Stimulated activated CD4-positive, alpha-beta T cell treated with anti-CD3 and anti-CD28 coated beads, Interleukin-1b, Interleukin-23, amount 100 ng/mL, for 4 hours (primary cell): ENCODE measurements around the gene ATG7.

Experiments used
- DNase-seq, 2 donors: peaks; one replicate each; pipeline ENCODE4 v3.0.0-alpha.2; 2020; ENCODE audit warnings: low read depth in 2 of 2

The ATG7 gene

GRCh38 chr3:11534793-11535101 lies 262.6 kb downstream of the ATG7 start:
- no peak for DNase-seq

GRCh38 chr3:11535243-11535960 lies 263.2 kb downstream of the ATG7 start:
- DNase-seq, result no peak

- no peak for DNase-seq
These were observed 264.1 kb downstream of the ATG7 start for GRCh38 chr3:11536132-11536935.

- no peak for DNase-seq
These were observed 264.9 kb downstream of the ATG7 start for GRCh38 chr3:11536936-11537612.

- DNase-seq, result no peak
These were observed 266.4 kb downstream of the ATG7 start for GRCh38 chr3:11538581-11538980.

- no peak for DNase-seq
These were observed 267.0 kb downstream of the ATG7 start for GRCh38 chr3:11539218-11539617.

- no peak for DNase-seq
These were observed 267.5 kb downstream of the ATG7 start for GRCh38 chr3:11539677-11540076.

GRCh38 chr3:11541321-11542303 lies 269.4 kb downstream of the ATG7 start:
- DNase-seq, result no peak

GRCh38 chr3:11542551-11542950 lies 270.4 kb downstream of the ATG7 start:
- no peak for DNase-seq

- DNase-seq, result no peak
These were observed 271.1 kb downstream of the ATG7 start for GRCh38 chr3:11543141-11543947.

GRCh38 chr3:11543948-11544387 lies 271.8 kb downstream of the ATG7 start:
- no peak for DNase-seq

- DNase-seq, result no peak
These were observed 272.4 kb downstream of the ATG7 start for GRCh38 chr3:11544412-11545181.

- no peak for DNase-seq
These were observed 273.1 kb downstream of the ATG7 start for GRCh38 chr3:11545186-11545851.

GRCh38 chr3:11546657-11547302 lies 274.6 kb downstream of the ATG7 start:
- DNase-seq, result no peak

GRCh38 chr3:11547498-11547897 lies 275.3 kb downstream of the ATG7 start:
- DNase-seq, result no peak

- no peak for DNase-seq
These were observed 276.5 kb downstream of the ATG7 start for GRCh38 chr3:11548721-11549131.

- DNase-seq, result no peak
These were observed 277.5 kb downstream of the ATG7 start for GRCh38 chr3:11549580-11550140.

GRCh38 chr3:11551036-11551435 lies 278.8 kb downstream of the ATG7 start:
- DNase-seq, result no peak
